ENCODE measurements around the gene TBXAS1. TPM values are rescaled to one million over a fixed set of nuclear protein-coding genes. Genes with fewer than 3 reads are reported as not detected.

TBXAS1 gene
- total RNA-seq, 1 donor from 2014 or later: 20.0 TPM

DNA sequence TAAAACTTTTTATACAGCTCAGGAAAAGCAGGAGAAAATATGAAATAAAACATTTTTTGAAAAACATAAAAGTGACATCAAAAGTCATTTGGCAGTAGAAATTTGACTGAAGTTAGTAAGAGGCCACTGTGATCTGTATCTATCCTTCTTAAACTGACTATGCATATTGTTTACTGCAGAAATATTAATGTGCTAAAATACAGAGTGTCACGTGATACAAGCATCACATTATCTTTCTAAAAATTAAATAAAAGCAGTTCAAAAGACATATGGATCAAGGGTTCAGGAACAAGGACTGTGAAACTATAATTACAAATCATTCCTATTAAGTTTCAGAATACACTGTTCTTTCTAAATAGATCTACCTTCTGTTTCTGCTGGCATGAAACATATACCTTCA, 200.0 kb downstream of the TBXAS1 start:
- H3K4me3 ChIP-seq (ENCODE audit: low read depth, low read length): no peak overlapping the region
- no peak for DNase-seq (ENCODE audit: low read depth)
- TF ChIP-seq, protein P1, sequence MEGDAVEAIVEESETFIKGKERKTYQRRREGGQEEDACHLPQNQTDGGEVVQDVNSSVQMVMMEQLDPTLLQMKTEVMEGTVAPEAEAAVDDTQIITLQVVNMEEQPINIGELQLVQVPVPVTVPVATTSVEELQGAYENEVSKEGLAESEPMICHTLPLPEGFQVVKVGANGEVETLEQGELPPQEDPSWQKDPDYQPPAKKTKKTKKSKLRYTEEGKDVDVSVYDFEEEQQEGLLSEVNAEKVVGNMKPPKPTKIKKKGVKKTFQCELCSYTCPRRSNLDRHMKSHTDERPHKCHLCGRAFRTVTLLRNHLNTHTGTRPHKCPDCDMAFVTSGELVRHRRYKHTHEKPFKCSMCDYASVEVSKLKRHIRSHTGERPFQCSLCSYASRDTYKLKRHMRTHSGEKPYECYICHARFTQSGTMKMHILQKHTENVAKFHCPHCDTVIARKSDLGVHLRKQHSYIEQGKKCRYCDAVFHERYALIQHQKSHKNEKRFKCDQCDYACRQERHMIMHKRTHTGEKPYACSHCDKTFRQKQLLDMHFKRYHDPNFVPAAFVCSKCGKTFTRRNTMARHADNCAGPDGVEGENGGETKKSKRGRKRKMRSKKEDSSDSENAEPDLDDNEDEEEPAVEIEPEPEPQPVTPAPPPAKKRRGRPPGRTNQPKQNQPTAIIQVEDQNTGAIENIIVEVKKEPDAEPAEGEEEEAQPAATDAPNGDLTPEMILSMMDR (conservative IDR thresholded peaks at IDR 0.05; ENCODE audit: low read depth, low read length): no peak

DNA sequence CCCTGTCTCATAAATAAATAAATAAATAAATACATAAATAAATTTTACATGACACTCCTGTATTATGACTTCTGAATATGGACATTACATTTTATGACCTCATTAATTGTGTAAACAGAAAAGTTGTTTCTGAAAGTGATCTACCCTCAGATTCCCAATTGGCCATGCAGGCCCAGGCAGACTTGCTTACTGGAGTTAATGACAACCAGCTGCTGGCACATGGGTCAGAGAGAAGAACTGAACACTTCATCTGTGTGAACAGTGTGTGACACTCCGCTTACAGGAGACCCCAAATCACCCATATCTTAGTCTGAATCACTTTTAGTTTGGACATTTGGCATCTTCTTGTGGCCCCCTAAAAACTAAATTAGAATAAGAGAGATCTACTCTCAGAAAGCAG, 202.3 kb downstream of the TBXAS1 start:
- H3K4me3 ChIP-seq (ENCODE audit: low read depth, low read length): no peak overlapping the region
- DNase-seq (ENCODE audit: low read depth): no peak
- TF ChIP-seq, protein P1 (conservative IDR thresholded peaks at IDR 0.05; ENCODE audit: low read depth, low read length): no peak

DNA sequence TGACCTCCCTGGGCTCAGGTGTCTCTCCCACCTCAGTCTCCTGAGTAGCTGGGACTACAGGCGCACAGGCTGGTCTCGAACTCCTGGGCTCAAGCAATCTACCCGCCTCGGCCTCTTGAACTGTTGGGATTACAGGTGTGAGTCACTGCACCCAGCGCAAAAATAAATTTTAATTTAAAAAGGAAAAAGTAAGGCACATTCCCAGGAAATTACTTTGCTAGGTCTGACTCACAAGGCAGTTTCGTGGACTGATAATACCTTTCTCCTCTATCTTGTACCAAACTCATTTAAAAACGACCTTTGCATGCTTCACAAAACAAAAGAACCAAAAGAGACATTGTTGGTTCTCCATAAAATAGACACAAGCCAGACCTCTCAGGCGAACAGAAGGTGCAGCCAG, 204.0 kb downstream of the TBXAS1 start:
- TF ChIP-seq, protein P1 (conservative IDR thresholded peaks at IDR 0.05; ENCODE audit: low read depth, low read length): no peak
- H3K4me3 ChIP-seq (ENCODE audit: low read depth, low read length): no peak overlapping the region
- DNase-seq (ENCODE audit: low read depth): no peak

DNA sequence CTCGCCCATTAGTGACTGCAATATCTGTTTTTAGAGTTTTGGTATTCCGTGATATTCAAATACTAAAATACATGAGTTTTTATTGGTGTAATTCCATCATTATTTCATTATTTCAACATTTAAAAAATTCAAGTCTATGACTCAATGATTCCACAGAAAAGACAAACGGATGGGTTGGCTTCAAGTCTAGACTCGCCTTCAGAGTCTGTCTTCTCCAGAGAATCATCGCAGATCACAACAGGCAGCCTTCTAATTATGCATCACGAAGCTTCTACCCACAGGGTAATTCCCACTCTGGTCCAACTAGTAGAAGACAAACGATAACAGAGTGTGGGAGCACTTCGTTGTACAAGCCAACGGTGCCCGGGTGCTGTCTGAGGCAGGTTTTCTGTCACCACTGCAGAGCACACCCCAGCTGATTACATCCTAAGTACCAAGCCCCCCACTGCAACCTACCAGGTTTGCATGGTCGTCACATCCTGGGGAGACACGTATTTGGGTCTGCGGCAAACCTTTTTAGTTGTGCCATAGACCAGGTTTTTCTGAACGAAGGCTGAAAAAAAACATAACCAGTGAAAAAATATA, 204.8 kb downstream of the TBXAS1 start:
- H3K4me3 ChIP-seq (ENCODE audit: low read depth, low read length): no peak overlapping the region
- TF ChIP-seq, protein P1 (conservative IDR thresholded peaks at IDR 0.05; ENCODE audit: low read depth, low read length): no peak
- DNase-seq (ENCODE audit: low read depth): no peak

DNA sequence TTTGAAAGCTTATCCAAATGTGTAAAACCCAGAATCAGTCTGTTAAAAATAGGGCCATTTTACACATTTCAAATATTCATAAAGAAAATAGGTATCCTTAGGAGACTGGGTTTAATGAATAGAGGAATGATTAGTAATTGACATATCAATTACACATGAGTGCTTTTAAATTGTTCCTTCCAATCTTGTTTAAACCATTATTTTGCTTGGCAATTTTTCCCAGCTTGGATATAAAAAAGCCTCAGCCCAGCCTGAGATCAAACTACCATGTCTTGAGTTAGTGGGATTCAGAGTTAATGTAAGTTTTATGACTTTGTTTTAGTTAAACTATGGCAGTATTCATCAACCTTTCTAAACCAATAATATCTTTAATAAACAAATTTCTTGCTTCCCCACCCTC, 205.4 kb downstream of the TBXAS1 start:
- no peak overlapping the region for H3K4me3 ChIP-seq (ENCODE audit: low read depth, low read length)
- no peak for DNase-seq (ENCODE audit: low read depth)
- TF ChIP-seq, protein P1 (conservative IDR thresholded peaks at IDR 0.05; ENCODE audit: low read depth, low read length): no peak

DNA sequence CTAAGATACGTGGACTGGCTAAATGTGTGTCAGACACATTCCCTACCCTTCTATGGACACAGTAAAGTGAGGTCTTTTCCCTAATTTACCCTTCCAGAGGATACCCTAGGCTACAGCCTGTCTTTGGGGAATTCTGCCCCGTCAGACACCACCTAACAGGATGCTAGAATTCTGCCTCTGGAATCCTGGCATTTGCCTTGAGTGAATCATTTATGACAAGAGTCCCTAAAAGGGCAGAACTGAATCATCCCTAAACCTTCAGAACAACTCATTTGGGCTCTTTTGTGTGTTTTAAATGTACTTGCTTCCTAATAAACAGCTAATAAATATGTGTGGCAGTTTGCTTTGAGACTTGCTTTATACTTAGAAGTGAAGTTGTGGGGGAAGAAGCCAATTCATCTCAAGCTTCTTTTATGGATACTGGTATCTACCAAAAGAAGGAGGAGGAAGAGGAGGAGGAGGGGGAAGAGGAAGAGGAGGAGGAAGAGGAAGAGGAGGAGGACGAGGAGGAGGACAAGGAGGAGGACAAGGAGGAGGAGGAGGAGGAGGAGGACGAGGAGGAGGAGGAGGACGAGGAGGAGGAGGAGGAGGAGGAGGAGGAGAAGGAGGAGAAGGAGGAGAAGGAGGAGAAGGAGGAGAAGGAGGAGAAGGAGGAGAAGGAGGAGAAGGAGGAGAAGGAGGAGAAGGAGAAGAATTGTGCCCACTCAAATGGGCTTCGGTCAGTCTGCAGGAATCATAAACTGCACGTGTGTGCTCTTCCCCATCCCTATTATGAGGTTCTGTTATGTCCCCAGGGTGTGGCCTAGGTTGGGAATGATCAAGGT, 206.5 kb downstream of the TBXAS1 start:
- TF ChIP-seq, protein P1 (conservative IDR thresholded peaks at IDR 0.05; ENCODE audit: low read depth, low read length): no peak

More for the DNA sequence above, 206.5 kb downstream of the TBXAS1 start:
- no peak for DNase-seq (ENCODE audit: low read depth)
- H3K4me3 ChIP-seq (ENCODE audit: low read depth, low read length): no peak overlapping the region
